Effector CD8-positive, alpha-beta T cell (primary cell): Measurements from ENCODE around the gene USP20.

Experiments
- DNase-seq: peaks from one replicate; lab custom pipeline; 2025; lab: John Stamatoyannopoulos, UW

The USP20 gene

DNA sequence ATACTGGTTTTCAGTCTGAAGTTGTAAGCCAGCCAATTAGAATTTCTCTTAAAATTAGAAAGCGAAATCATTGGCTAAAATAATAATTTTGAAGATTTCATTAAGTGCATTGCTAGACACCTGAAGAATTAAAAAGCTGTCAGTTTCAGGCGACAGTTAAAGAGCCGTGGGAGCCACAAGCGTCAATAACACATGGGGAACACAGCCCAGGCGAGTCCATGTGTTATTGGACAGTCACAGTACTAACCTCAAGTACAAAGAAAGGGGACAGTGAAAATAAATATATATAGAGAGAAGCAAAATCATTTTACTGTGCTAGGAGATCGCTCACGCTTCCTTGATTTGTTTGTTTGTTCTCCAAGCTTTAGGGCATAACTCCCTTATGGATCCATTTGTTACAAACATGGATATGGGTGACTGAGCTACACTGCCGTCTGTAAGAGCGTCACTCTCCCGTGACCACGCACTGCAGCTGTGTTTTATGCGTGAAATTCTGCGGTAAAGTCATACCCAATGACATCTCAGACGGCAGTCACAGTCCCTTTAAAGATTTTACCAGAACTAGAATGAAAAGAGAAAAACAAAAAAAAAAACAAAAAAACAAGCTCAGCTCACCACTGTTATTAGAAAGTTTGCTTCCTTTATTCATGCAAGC is 83.2 kb downstream of the USP20 start:
- no peak for DNase-seq

DNA sequence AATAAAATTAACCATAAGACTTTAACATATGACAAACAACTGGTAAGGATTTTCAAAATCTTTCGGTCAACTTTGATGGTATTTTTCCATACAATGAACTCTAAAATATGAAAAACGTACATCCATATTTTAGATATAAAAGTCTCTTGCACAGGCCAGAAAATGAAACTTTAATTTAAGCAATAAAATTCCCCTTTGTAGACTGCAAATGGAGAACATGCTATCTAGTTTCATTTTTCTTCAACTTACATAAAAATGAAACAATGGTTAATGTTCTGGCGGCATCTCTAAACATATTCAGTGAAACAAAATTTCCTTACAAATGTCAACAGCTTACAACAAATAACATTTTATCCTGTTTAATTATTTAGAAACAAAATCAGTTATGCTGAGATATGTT is 84.0 kb downstream of the USP20 start:
- no peak for DNase-seq

DNA sequence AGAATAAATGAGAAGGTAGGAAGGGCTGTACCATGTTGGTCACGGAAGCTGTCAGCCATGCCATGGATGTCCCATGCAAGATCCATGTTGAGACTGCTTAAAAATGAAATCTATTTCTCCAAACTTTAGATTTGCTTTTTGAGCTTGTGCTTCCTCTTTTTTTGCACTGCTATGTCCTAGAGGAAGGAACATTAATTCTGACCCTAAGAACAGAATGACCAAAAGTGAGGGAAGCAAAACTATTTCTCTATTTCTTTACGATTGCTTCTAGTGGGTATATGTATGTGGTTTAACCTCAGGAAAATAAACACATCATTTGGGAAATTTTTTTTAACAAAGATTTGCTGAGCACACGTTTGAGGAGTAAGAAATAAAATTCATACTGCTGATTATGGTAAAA is 84.6 kb downstream of the USP20 start:
- DNase-seq, result no peak

DNA sequence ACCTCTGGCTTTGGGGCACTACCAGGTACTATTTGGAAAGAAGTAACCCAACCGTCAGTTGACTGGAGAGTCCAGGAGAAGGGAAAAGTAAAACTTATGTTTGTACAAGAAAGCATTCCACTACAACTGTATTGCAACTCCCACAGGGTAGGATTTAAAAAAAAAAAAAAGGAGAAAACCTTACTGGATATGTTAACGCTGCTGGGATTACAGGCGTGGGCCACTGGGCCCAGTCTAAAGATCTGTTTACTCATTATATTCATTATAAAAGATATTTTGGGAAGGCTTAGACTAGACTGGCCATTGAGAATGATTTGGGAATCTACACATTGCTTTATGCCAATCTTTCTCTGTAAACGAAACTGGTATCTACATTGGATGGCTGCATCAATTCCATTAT is 86.6 kb downstream of the USP20 start:
- no peak for DNase-seq

DNA sequence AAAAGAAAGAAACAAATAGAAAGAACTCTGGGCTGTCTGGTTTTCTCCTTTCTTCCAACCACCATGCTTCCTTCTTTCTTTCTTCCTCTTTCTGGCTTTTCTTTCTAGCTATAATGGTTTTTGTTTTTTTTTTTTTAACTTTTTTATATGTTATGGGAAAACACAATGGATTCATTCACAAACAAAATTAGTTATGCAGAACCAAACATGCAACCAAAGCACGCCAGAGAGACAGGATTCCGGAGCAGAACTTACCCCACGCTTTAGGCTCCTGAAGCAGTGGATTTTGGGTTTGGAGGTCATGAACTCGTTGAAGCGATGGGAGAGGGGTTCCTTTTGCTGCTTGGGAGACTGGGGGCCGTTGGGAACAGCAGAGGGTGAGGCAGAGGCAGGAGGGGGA is 88.3 kb downstream of the USP20 start:
- DNase-seq, result no peak

DNA sequence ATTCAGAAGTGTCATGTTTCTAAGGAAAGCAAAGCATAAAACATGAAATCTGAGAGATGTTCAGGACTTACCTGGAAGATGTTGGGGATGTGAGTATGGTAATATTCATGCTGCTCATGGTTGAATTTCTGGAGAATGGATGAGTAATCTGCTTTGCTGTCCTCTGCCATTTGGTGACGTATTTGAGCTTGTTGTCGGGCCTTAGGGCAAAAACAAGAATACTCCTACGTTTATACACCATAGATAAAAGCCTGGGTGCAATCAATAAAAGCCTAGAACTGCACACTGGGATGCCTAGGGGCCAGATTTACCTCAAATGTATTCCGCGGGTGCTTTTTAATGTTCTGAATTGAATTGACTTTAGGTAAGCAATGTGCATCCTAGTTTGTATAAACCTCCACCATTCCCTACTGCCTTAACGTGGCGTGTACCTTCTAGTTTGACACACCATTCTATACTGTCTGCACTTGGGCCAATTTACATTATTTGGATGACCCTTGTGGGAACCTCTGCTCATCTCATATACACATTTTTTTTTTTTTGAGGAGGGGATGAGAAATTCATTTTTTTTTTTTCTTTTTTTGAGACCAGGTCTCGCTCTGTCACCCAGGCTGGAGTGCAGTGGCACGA is 94.4 kb downstream of the USP20 start:
- DNase-seq, result no peak

DNA sequence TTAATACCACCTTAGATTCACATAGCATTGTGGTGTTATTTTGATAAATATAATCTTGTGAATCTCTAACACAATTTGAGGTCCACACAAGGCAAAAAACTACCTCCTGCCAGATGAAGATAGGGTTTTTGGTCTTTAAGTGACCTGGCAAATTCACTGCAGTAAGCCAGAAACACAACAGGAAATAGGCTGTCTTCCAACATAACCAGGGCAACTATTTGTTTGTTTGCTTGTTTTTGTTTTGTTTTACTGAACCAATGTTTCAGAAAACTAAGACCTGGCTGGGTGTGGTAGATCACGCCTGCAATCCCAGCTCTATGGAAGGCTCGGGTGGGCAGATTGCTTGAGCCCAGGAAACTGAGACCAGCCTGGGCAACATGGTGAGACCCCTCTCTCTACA is 95.5 kb downstream of the USP20 start:
- DNase-seq, result no peak
